Adrenal gland (tissue), 12 donors: ENCODE measurements around the gene GRPEL2. TPM values are rescaled to one million over a fixed set of nuclear protein-coding genes. Genes with fewer than 3 reads are reported as not detected.

Source experiments
- DNase-seq, 7 donors: peaks; one replicate each; pipeline ENCODE4 v3.0.0-alpha.2; 2019 to 2020
- H3K27ac ChIP-seq, 5 donors: fragments of 200-600 bp; sonication (generic) in 4 of 5; 1 replicate in 3 of 5; 2 replicates in 2 of 5; pipeline versions ENCODE4 v1.5.1 to v1.8.0; 2016 to 2020; ENCODE audit warnings: mild to moderate bottlenecking in 1 of 5
- H3K27me3 ChIP-seq: fragments of 200-600 bp; 2 replicates; pipeline ENCODE4 v1.8.0; 2021
- H3K36me3 ChIP-seq, 2 donors: fragments of 200-600 bp; replicated peaks in 1 of 2; 1 replicate in 1 of 2; 2 replicates in 1 of 2; pipeline versions ENCODE4 v1.5.1 to v1.8.0; 2018 to 2022
- H3K4me1 ChIP-seq, 2 donors: fragments of 200-600 bp; replicated peaks in 1 of 2; 1 replicate in 1 of 2; 2 replicates in 1 of 2; pipeline versions ENCODE4 v1.5.1 to v1.8.0; 2018 to 2021
- H3K4me3 ChIP-seq, 4 donors: fragments of 200-600 bp; sonication (generic) in 3 of 4; one replicate each; pipeline ENCODE4 v1.5.1; 2016 to 2018
- H3K9me3 ChIP-seq, 3 donors: fragments of 200-600 bp; sonication (generic) in 1 of 3; replicated peaks in 1 of 3; 1 replicate in 2 of 3; 2 replicates in 1 of 3; pipeline versions ENCODE4 v1.5.1 to v1.8.0; 2016 to 2021
- CTCF ChIP-seq, 6 experiments: fragments of 450-650 bp in 4 of 6; fragments of 200-600 bp in 2 of 6; sonication (generic) in 1 of 6; IDR thresholded peaks; 1 replicate in 5 of 6; 2 replicates in 1 of 6; pipeline versions ENCODE4 v1.5.1 to v1.8.0; 2016 to 2021; ENCODE audit warnings: antibody characterized with exemption in 6 of 6, mild to moderate bottlenecking in 2 of 6, moderate library complexity in 1 of 6
- POLR2A ChIP-seq, 2 donors: fragments of 450-650 bp; IDR thresholded peaks; one replicate each; pipeline ENCODE4 v1.6.1; 2017; ENCODE audit warnings: antibody characterized with exemption in 2 of 2, mild to moderate bottlenecking in 2 of 2, moderate library complexity in 1 of 2
- WGBS, 4 donors: extraction: QIAGEN DNeasy Blood & Tissue Kit in 2 of 4; methylation state at CpG; one replicate each; pipeline versions ENCODE4 v1.1.5 to v1.1.7; 2013 to 2017; 5-methylcytosine and 5-hydroxymethylcytosine counted together
- intact Hi-C, 2 donors: fragments of 100-400 bp; cut with DNase I; formaldehyde crosslinking; loops; one replicate each; pipeline versions ENCODE4 v1.14.1 to v1.15.0; 2022 to 2023
- polyA plus RNA-seq, 3 donors: library from polyadenylated mRNA; stranded (reverse); fragments of 200-250 nt in 2 of 3; fragments of 350-450 nt in 1 of 3; fragmentation: Illumina TruSeq in 1 of 3; extraction: RNeasy Lipid Tissue Mini Kit (QIAGEN cat#74804) in 1 of 3; gene quantifications; one replicate each; pipeline ENCODE4 v1.2.3, GENCODE V29; 2013 to 2014
- total RNA-seq, 9 donors: library from RNA; depleted of rRNA in 4 of 9; stranded (reverse); fragments of >200 nt in 4 of 9; fragments of 120-200 nt in 1 of 9; fragmentation: NEBNext Ultra II Directional in 1 of 9; extraction: Animal tissue kit (Norgen Biotek cat#: 25700) in 1 of 9; gene quantifications; one replicate each; pipeline versions ENCODE4 v1.1.0 to v1.2.4, GENCODE V29; 2013 to 2023
- donor health status: healthy with polysubstance abuse.
- donor health status: Bipolar disorder and iron deficiency.
- donor health status: DM: yes; HTN: yes; CAD: no.
- donor health status: DM: no; HTN: no; CAD: no.
- donor health status: DM: no; HTN: no; CAD: no.
- donor health status: DM: yes; HTN: yes; CAD: no.

The GRPEL2 gene
- total and polyA plus RNA-seq, 12 donors = 3.9 to 17.4 (median 12.0) TPM

- 67 to 81% (median 69%) methylated on average over 2 of the region's 2 CpGs for WGBS, 4 donors
- TF ChIP-seq CTCF (IDR thresholded peaks at IDR 0.05) (no peak), POLR2A (IDR thresholded peaks at IDR 0.05) (no peak)
- Histone ChIP-seq H3K27me3 (no peaks in the 10 kb centered on the region), H3K9me3 (no peaks in the 10 kb centered on the region), H3K36me3 (no peaks in the 10 kb centered on the region), H3K27ac (peak overlapping the region in 1 of 5 donors; percentile 20), H3K4me3 (no peak overlapping the region), H3K4me1 (peaks cover 0 to 7% of the 10 kb centered on the region in 2 donors)
- peak; percentile 49 to 79 (median 75) for DNase-seq
- intact Hi-C loops = loop anchor here (5.0 to 10.0 kb wide), 2 partner anchors 196 to 244 kb away; no protein-coding TSS in a partner anchor
Measured at GRCh38 chr5:149370878-149371277, 25.6 kb downstream of the GRPEL2 start.

GRCh38 chr5:149371296-149371962 is 26.1 kb downstream of the GRPEL2 start:
- H3K27ac ChIP-seq = peak overlapping the region in 1 of 5 donors; percentile 20
- peak; percentile 63 to 83 (median 67) for DNase-seq

GRCh38 chr5:149372076-149372795 is 26.9 kb downstream of the GRPEL2 start:
- H3K27ac ChIP-seq = no peak overlapping the region
- H3K27me3 ChIP-seq = no peaks in the 10 kb centered on the region
- H3K4me1 ChIP-seq = peaks cover 0 to 7% of the 10 kb centered on the region in 2 donors
- WGBS, 4 donors = 83 to 90% (median 88%) methylated on average over 4 of the region's 4 CpGs
- TF ChIP-seq POLR2A (IDR thresholded peaks at IDR 0.05) (no peak), CTCF (IDR thresholded peaks at IDR 0.05) (no peak)
- intact Hi-C loops = loop anchor here (5.0 to 10.0 kb wide), 2 partner anchors 195 to 243 kb away; no protein-coding TSS in a partner anchor
- H3K4me3 ChIP-seq = no peak overlapping the region
- DNase-seq = peak in 1 of 7 donors; percentile 29
- no peaks in the 10 kb centered on the region for H3K9me3 ChIP-seq
- H3K36me3 ChIP-seq = no peaks in the 10 kb centered on the region

More at GRCh38 chr5:149371296-149371962, 26.1 kb downstream of the GRPEL2 start:
- TF ChIP-seq CTCF (IDR thresholded peaks at IDR 0.05) (peak; percentile 48 to 71 (median 70)), POLR2A (IDR thresholded peaks at IDR 0.05) (no peak)
- Histone ChIP-seq H3K27me3 (no peaks in the 10 kb centered on the region), H3K36me3 (no peaks in the 10 kb centered on the region), H3K9me3 (no peaks in the 10 kb centered on the region), H3K4me1 (peaks cover 0 to 7% of the 10 kb centered on the region in 2 donors), H3K4me3 (no peak overlapping the region)
- intact Hi-C loops = loop anchor here (5.0 to 10.0 kb wide), 2 partner anchors 196 to 243 kb away; no protein-coding TSS in a partner anchor
- 27 to 47% (median 46%) methylated on average over 6 to 12 of the region's 12 CpGs for WGBS, 4 donors

GRCh38 chr5:149372932-149373331 is 27.6 kb downstream of the GRPEL2 start:
- intact Hi-C loops = loop anchor here (5.0 to 10.0 kb wide), 2 partner anchors 194 to 242 kb away; no protein-coding TSS in a partner anchor
- WGBS, 4 donors = 91 to 96% (median 93%) methylated on average over 3 of the region's 3 CpGs
- Histone ChIP-seq H3K4me1 (peaks cover 0 to 7% of the 10 kb centered on the region in 2 donors), H3K27me3 (no peaks in the 10 kb centered on the region), H3K9me3 (no peaks in the 10 kb centered on the region), H3K4me3 (no peak overlapping the region), H3K27ac (no peak overlapping the region), H3K36me3 (no peaks in the 10 kb centered on the region)
- peak in 1 of 7 donors; percentile 18 for DNase-seq
- TF ChIP-seq CTCF (IDR thresholded peaks at IDR 0.05) (no peak), POLR2A (IDR thresholded peaks at IDR 0.05) (no peak)
